Prostate gland (tissue), 2 donors: ENCODE data around the gene NDRG2.

ENCODE experiments used
- POLR2A ChIP-seq: fragments of 450-650 bp; IDR thresholded peaks from one replicate; pipeline ENCODE4 v1.6.1; 2016; ENCODE audit warnings: antibody characterized with exemption, mild to moderate bottlenecking
- POLR2AphosphoS5 ChIP-seq: sonication (generic); formaldehyde crosslinking; IDR thresholded peaks from one replicate; pipeline ENCODE4 v1.6.1; 2017; ENCODE audit warnings: antibody characterized with exemption
- TF ChIP-seq, protein P1 (sequence below), 4 experiments: fragments of 200-600 bp in 2 of 4; fragments of 450-650 bp in 2 of 4; sonication (generic) in 2 of 4; IDR thresholded peaks; 1 replicate in 3 of 4; 2 replicates in 1 of 4; pipeline ENCODE4 v1.5.1; 2016 to 2019; ENCODE audit warnings: antibody characterized with exemption in 4 of 4, mild to moderate bottlenecking in 2 of 4, moderate library complexity in 2 of 4

DNA sequence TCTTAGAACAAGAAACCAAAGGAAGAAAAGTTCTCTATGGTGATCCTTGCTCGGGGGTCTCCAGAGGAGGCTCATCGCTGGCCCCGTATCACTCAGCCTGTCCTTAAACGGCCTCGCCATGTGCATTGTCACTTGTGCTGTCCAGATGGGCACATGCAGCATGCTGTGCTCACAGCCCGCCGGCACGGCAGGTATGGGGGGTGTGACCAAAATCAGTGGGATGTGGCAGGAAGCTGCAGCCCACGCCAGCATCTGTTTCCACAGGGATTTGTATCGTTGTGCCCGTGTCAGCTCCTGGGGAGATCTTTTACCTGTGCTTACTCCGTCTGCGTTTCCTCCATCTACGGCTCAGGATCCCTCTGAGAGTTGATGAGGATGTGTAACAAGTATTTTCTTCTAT, 28.3 kb downstream of the NDRG2 start:
- TF ChIP-seq, protein P1, sequence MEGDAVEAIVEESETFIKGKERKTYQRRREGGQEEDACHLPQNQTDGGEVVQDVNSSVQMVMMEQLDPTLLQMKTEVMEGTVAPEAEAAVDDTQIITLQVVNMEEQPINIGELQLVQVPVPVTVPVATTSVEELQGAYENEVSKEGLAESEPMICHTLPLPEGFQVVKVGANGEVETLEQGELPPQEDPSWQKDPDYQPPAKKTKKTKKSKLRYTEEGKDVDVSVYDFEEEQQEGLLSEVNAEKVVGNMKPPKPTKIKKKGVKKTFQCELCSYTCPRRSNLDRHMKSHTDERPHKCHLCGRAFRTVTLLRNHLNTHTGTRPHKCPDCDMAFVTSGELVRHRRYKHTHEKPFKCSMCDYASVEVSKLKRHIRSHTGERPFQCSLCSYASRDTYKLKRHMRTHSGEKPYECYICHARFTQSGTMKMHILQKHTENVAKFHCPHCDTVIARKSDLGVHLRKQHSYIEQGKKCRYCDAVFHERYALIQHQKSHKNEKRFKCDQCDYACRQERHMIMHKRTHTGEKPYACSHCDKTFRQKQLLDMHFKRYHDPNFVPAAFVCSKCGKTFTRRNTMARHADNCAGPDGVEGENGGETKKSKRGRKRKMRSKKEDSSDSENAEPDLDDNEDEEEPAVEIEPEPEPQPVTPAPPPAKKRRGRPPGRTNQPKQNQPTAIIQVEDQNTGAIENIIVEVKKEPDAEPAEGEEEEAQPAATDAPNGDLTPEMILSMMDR (IDR thresholded peaks at IDR 0.05) = no peak
- no peak for TF ChIP-seq POLR2A
- no peak for TF ChIP-seq POLR2AphosphoS5
